Measurements from ENCODE around the gene SLC16A3.

The SLC16A3 gene

GRCh38 chr17:82246040-82246364 lies 17.2 kb downstream of the SLC16A3 start:
- Histone ChIP-seq H3K27ac (ENCODE audit: low read length) (no peak overlapping the region), H3K4me3 (ENCODE audit: low read length) (no peak overlapping the region), H3K4me1 (ENCODE audit: low read length) (no peaks in the 10 kb centered on the region), H2AFZ (ENCODE audit: low read depth, low read length) (no peak overlapping the region), H3K36me3 (replicated peaks; ENCODE audit: low read depth, low read length) (peaks cover 53% of the 10 kb centered on the region), H3K27me3 (ENCODE audit: low read depth, low read length) (no peaks in the 10 kb centered on the region), H3K79me2 (ENCODE audit: low read length) (no peaks in the 10 kb centered on the region; the same call in 1 of the 2 replicates), H3K9ac (ENCODE audit: low read length) (no peak overlapping the region), H3K9me3 (ENCODE audit: insufficient read depth, low read length) (no peaks in the 10 kb centered on the region), H4K20me1 (ENCODE audit: insufficient read depth, low read length) (0 out of 2 replicates have a peak, but pooled peaks cover 19% of the 10 kb centered on the region), H3K4me2 (ENCODE audit: low read length) (no peak overlapping the region)
- TF ChIP-seq CTCF (IDR thresholded peaks at IDR 0.05; ENCODE audit: low read depth, low read length) (no peak), EZH2phosphoT487 (IDR thresholded peaks at IDR 0.05; ENCODE audit: low read depth) (no peak)

DNA sequence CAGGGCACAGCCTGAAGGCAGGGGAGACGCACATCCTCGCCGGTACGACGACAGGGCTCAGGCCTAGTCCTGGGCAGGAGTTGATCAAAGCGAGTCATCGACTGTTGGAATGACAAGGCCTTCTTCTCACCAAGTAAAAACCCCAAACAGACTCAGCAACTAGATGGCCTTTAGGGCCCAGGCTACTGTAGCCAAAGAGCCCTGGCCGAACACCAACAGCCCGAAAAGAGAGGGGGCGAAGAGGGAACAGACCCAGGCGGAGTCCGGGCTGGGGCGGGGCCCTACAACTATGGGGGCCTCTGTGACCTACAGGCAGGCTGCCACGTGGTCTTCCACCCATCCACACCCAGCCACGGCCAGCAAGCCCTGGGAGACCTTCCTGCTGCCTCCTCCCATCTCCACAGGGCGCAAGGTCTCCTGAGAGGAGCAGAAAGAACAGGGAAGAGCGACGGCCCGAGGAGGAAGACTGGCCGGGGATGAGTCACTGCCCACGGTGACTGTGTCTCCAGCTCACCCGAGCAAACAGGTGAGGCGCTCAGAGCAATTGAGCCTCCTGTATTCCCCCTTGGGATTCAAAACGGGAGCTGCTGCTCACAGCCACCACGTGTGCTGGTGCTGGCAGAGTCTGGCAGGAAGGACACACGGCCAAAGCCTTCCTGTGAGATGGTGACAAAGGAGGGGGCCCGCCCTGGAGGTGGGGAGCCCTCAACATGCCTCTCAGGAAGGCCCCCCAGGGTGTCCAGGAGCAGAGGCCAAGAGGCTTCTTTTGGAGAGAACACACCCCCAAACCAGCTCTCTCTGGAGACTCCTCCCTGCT lies 17.7 kb downstream of the SLC16A3 start:
- Histone ChIP-seq H3K9me3 (ENCODE audit: insufficient read depth, low read length) (no peaks in the 10 kb centered on the region), H4K20me1 (ENCODE audit: insufficient read depth, low read length) (0 out of 2 replicates have a peak, but pooled peaks cover 19% of the 10 kb centered on the region), H3K79me2 (ENCODE audit: low read length) (no peaks in the 10 kb centered on the region; the same call in 1 of the 2 replicates), H3K36me3 (replicated peaks; ENCODE audit: low read depth, low read length) (peaks cover 59% of the 10 kb centered on the region), H3K27me3 (ENCODE audit: low read depth, low read length) (no peaks in the 10 kb centered on the region), H3K4me2 (ENCODE audit: low read length) (no peak overlapping the region), H2AFZ (ENCODE audit: low read depth, low read length) (no peak overlapping the region), H3K4me3 (ENCODE audit: low read length) (no peak overlapping the region), H3K4me1 (ENCODE audit: low read length) (no peaks in the 10 kb centered on the region), H3K9ac (ENCODE audit: low read length) (no peak overlapping the region), H3K27ac (ENCODE audit: low read length) (no peak overlapping the region)
- TF ChIP-seq CTCF (IDR thresholded peaks at IDR 0.05; ENCODE audit: low read depth, low read length) (no peak), EZH2phosphoT487 (IDR thresholded peaks at IDR 0.05; ENCODE audit: low read depth) (no peak)

DNA sequence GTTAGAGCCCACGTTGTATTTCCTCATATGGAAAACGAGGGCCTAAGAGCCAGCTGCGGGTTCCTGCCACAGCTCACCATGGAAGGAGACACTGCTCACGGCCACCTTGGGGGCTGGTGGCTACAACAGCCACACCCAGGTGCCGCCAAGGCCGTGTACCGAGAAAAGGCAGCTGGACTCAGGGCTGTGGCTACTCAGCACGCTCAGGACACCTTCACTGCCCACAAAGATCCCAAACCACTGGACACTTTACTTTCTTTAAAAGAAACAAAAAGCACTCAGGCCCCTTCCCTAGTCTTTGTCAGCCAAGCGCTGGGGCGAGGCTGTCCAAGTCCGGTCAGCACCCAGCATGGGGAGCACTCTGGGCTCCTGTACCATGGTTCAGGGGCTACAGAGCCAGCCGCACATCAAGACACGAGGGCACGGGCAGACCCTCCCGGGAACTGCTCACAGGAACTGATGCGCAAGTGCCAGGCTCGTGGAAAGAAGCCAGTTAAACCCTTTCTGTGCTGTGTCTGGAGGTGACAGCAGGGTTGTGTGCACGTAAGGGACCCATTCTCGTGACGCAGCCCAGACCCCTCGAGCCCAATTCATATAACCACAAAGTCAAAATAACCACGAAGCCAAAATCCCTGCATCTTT lies 18.5 kb downstream of the SLC16A3 start:
- Histone ChIP-seq H3K9ac (ENCODE audit: low read length) (no peak overlapping the region), H3K27ac (ENCODE audit: low read length) (no peak overlapping the region), H2AFZ (ENCODE audit: low read depth, low read length) (no peak overlapping the region), H3K9me3 (ENCODE audit: insufficient read depth, low read length) (no peaks in the 10 kb centered on the region), H3K4me1 (ENCODE audit: low read length) (no peaks in the 10 kb centered on the region), H3K79me2 (ENCODE audit: low read length) (no peaks in the 10 kb centered on the region; the same call in 1 of the 2 replicates), H3K27me3 (ENCODE audit: low read depth, low read length) (no peaks in the 10 kb centered on the region), H3K4me3 (ENCODE audit: low read length) (no peak overlapping the region), H3K36me3 (replicated peaks; ENCODE audit: low read depth, low read length) (peaks cover 65% of the 10 kb centered on the region), H3K4me2 (ENCODE audit: low read length) (no peak overlapping the region), H4K20me1 (ENCODE audit: insufficient read depth, low read length) (0 out of 2 replicates have a peak, but pooled peaks cover 18% of the 10 kb centered on the region)
- TF ChIP-seq EZH2phosphoT487 (IDR thresholded peaks at IDR 0.05; ENCODE audit: low read depth), result no peak

DNA sequence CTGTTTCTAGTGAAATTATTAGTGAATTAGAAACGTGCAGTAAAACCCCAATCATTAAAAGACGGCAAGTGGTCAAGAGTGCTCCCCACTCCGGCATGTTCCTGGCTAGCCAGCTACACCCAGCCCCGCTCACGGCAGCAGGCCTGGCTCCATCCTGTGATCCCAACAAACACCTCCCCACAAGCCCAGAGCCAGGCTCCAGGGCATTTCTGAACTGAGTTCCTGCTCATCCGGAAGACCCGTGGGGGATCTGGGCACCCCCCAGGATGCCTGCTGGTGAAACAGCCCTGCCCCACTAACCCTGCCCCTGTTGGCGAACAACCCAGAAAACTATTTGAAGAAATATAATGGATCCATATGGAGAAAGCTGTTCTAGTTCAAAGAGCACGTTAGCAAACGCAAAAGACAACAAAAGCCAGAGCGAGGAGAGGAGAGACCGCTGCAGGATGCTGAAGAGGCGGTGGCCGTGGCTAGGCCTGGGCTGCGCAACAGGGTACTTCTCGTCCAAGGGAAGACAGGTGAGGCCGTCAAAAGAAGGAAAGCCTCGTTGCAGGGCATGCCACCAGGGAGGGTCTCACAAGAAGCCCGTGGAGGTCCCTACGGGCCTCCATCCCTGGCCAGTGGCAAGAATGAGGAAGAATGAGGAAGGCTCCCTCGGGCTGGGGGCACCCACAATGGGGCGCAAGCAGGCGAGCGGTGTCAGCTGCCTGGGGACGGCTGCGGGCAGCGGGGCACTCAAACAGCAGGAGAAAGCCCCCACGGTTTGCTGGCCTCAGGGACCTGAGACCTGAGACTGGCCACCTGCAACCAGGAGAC lies 19.2 kb downstream of the SLC16A3 start:
- H4K20me1 ChIP-seq (ENCODE audit: insufficient read depth, low read length), result 0 out of 2 replicates have a peak, but pooled peaks cover 16% of the 10 kb centered on the region
- H3K27ac ChIP-seq (ENCODE audit: low read length), result no peak overlapping the region
- no peak for TF ChIP-seq EZH2phosphoT487 (IDR thresholded peaks at IDR 0.05; ENCODE audit: low read depth)
- TF ChIP-seq CTCF (IDR thresholded peaks at IDR 0.05; ENCODE audit: low read depth, low read length), result no peak
- H3K4me1 ChIP-seq (ENCODE audit: low read length), result no peaks in the 10 kb centered on the region
- H3K4me2 ChIP-seq (ENCODE audit: low read length), result no peak overlapping the region
- H2AFZ ChIP-seq (ENCODE audit: low read depth, low read length), result no peak overlapping the region
- no peaks in the 10 kb centered on the region for H3K27me3 ChIP-seq (ENCODE audit: low read depth, low read length)
- H3K4me3 ChIP-seq (ENCODE audit: low read length), result no peak overlapping the region
- H3K79me2 ChIP-seq (ENCODE audit: low read length), result peaks cover 6% of the 10 kb centered on the region; the same call in 1 of the 2 replicates
- no peak overlapping the region for H3K9ac ChIP-seq (ENCODE audit: low read length)
- peaks cover 72% of the 10 kb centered on the region for H3K36me3 ChIP-seq (replicated peaks; ENCODE audit: low read depth, low read length)
- H3K9me3 ChIP-seq (ENCODE audit: insufficient read depth, low read length), result no peaks in the 10 kb centered on the region

All from OCI-LY3 (cell line).